Neuron (in vitro differentiated cells): Measurements from ENCODE around the gene CD300LD.
"Not testable (repeated sequence)": the region's sequence is repeated elsewhere in the genome, so short reads cannot be mapped to it uniquely, and the experiment has no call there.

Source experiments
- H2AFZ ChIP-seq: one replicate; pipeline ENCODE4 v1.6.1; 2013; ENCODE audit warnings: low read depth, mild to moderate bottlenecking, inconsistent platforms, low read length, moderate library complexity
- H3K27me3 ChIP-seq: one replicate; pipeline ENCODE4 v1.6.1; 2013; ENCODE audit warnings: low read length; ENCODE audit not compliant: insufficient read depth
- H3K36me3 ChIP-seq: one replicate; pipeline ENCODE4 v1.6.1; 2013; ENCODE audit warnings: low read length; ENCODE audit not compliant: insufficient read depth
- H3K4me1 ChIP-seq: one replicate; pipeline ENCODE4 v1.6.1; 2013; ENCODE audit warnings: low read length; ENCODE audit not compliant: insufficient read depth
- H3K4me3 ChIP-seq: 2 replicates; pipeline ENCODE4 v1.5.1; 2013; ENCODE audit warnings: mild to moderate bottlenecking, low read length, moderate library complexity
- H3K9me3 ChIP-seq: one replicate; pipeline ENCODE4 v1.6.1; 2013; ENCODE audit warnings: low read length

CD300LD gene

GRCh38 chr17:74578979-74579378 lies 13.1 kb downstream of the CD300LD start:
- Histone ChIP-seq H3K36me3 (no peaks in the 10 kb centered on the region), H3K4me3 (no peak overlapping the region), H3K9me3 (peaks cover 5% of the 10 kb centered on the region), H2AFZ (no peak overlapping the region), H3K27me3 (no peaks in the 10 kb centered on the region), H3K4me1 (no peaks in the 10 kb centered on the region)

GRCh38 chr17:74574489-74575142 lies 17.5 kb downstream of the CD300LD start:
- Histone ChIP-seq H3K27me3 (peaks cover 7% of the 10 kb centered on the region), H3K36me3 (no peaks in the 10 kb centered on the region), H2AFZ (no peak overlapping the region), H3K9me3 (no peaks in the 10 kb centered on the region), H3K4me1 (no peaks in the 10 kb centered on the region), H3K4me3 (no peak overlapping the region)

GRCh38 chr17:74573635-74574034 lies 18.4 kb downstream of the CD300LD start:
- not testable (repeated sequence) for H3K36me3 ChIP-seq, H3K27me3 ChIP-seq, H2AFZ ChIP-seq, H3K4me3 ChIP-seq, H3K9me3 ChIP-seq, H3K4me1 ChIP-seq

- no peak overlapping the region for H3K4me3 ChIP-seq
- no peaks in the 10 kb centered on the region for H3K36me3 ChIP-seq
- H3K4me1 ChIP-seq, result no peaks in the 10 kb centered on the region
- H2AFZ ChIP-seq, result no peak overlapping the region
- H3K27me3 ChIP-seq, result peaks cover 7% of the 10 kb centered on the region
- no peaks in the 10 kb centered on the region for H3K9me3 ChIP-seq
These were observed 18.9 kb downstream of the CD300LD start for GRCh38 chr17:74573169-74573568.

GRCh38 chr17:74571621-74572270 lies 20.3 kb downstream of the CD300LD start:
- no peaks in the 10 kb centered on the region for H3K9me3 ChIP-seq
- no peaks in the 10 kb centered on the region for H3K4me1 ChIP-seq
- H3K27me3 ChIP-seq, result peaks cover 7% of the 10 kb centered on the region
- H2AFZ ChIP-seq, result no peak overlapping the region
- no peaks in the 10 kb centered on the region for H3K36me3 ChIP-seq
- no peak overlapping the region for H3K4me3 ChIP-seq

- no peak overlapping the region for H3K4me3 ChIP-seq
These were observed 22.8 kb downstream of the CD300LD start for GRCh38 chr17:74569020-74570003.

GRCh38 chr17:74568106-74568873 lies 23.8 kb downstream of the CD300LD start:
- H3K4me3 ChIP-seq, result no peak overlapping the region
- H2AFZ ChIP-seq, result no peak overlapping the region
- no peaks in the 10 kb centered on the region for H3K4me1 ChIP-seq

More at GRCh38 chr17:74569020-74570003, 22.8 kb downstream of the CD300LD start:
- no peaks in the 10 kb centered on the region for H3K4me1 ChIP-seq
- no peak overlapping the region for H2AFZ ChIP-seq
- no peaks in the 10 kb centered on the region for H3K36me3 ChIP-seq
- peaks cover 10% of the 10 kb centered on the region for H3K27me3 ChIP-seq
- no peaks in the 10 kb centered on the region for H3K9me3 ChIP-seq

GRCh38 chr17:74567397-74567796 lies 24.7 kb downstream of the CD300LD start, which contains the start of gene CD300H:
TSS of gene CD300H (minus strand) at chr17:74567509.
- Histone ChIP-seq H3K27me3 (peaks cover 12% of the 10 kb centered on the region), H3K4me1 (no peaks in the 10 kb centered on the region), H2AFZ (no peak within 1 kb of the TSS), H3K4me3 (no peak within 1 kb of the TSS), H3K9me3 (no peaks in the 10 kb centered on the region), H3K36me3 (no peaks in the 10 kb centered on the region)

More at GRCh38 chr17:74568106-74568873, 23.8 kb downstream of the CD300LD start:
- H3K36me3 ChIP-seq, result no peaks in the 10 kb centered on the region
- peaks cover 12% of the 10 kb centered on the region for H3K27me3 ChIP-seq
- H3K9me3 ChIP-seq, result no peaks in the 10 kb centered on the region

- no peaks in the 10 kb centered on the region for H3K36me3 ChIP-seq
- no peaks in the 10 kb centered on the region for H3K4me1 ChIP-seq
- H3K4me3 ChIP-seq, result no peak overlapping the region
- peaks cover 9% of the 10 kb centered on the region for H3K27me3 ChIP-seq
- no peak overlapping the region for H2AFZ ChIP-seq
- H3K9me3 ChIP-seq, result no peaks in the 10 kb centered on the region
These were observed 25.8 kb downstream of the CD300LD start for GRCh38 chr17:74566132-74566753.

GRCh38 chr17:74565126-74565525 lies 27.0 kb downstream of the CD300LD start:
- Histone ChIP-seq H3K9me3 (no peaks in the 10 kb centered on the region), H3K27me3 (peaks cover 7% of the 10 kb centered on the region), H3K4me3 (no peak overlapping the region), H2AFZ (no peak overlapping the region), H3K4me1 (no peaks in the 10 kb centered on the region), H3K36me3 (no peaks in the 10 kb centered on the region)

- H3K36me3 ChIP-seq, result no peaks in the 10 kb centered on the region
- H3K4me1 ChIP-seq, result no peaks in the 10 kb centered on the region
- H3K4me3 ChIP-seq, result no peak overlapping the region
- peaks cover 7% of the 10 kb centered on the region for H3K27me3 ChIP-seq
- no peaks in the 10 kb centered on the region for H3K9me3 ChIP-seq
- no peak overlapping the region for H2AFZ ChIP-seq
These were observed 28.7 kb downstream of the CD300LD start for GRCh38 chr17:74563358-74563757.

GRCh38 chr17:74561586-74561985 lies 30.5 kb downstream of the CD300LD start:
- peaks cover 7% of the 10 kb centered on the region for H3K27me3 ChIP-seq
- no peaks in the 10 kb centered on the region for H3K4me1 ChIP-seq
- no peaks in the 10 kb centered on the region for H3K36me3 ChIP-seq
- no peak overlapping the region for H3K4me3 ChIP-seq
- H2AFZ ChIP-seq, result no peak overlapping the region
- H3K9me3 ChIP-seq, result no peaks in the 10 kb centered on the region
